K562 (cell line): ENCODE data around the gene PCARE. TPM values are rescaled to one million over a fixed set of nuclear protein-coding genes. Genes with fewer than 3 reads are reported as not detected.

Experiments used
- ATAC-seq: fragments of 200-7000 bp; cut with Tn5 transposase; 3 replicates; pipeline ENCODE4 v1.9.1; 2020; ENCODE audit warnings: moderate library complexity
- BruUV-seq: library from RNA; stranded (reverse); fragments of 400-500 nt; replicated peaks from 2 replicates; lab custom pipeline; 2021; lab: Mats Ljungman, UMichigan
- CTCF ChIA-PET: fragments of 300-600 bp; formaldehyde crosslinking; extraction: SDS; loops from one replicate; lab custom pipeline; 2021; ENCODE audit warnings: low intra/inter-chr PET ratio; lab: Yijun Ruan, JAX
- POLR2A ChIA-PET: fragments of 300-600, 350-650 bp; sonication (Branson Sonifier 250); formaldehyde crosslinking; extraction: SDS; loops from one replicate; lab custom pipeline; 2021; ENCODE audit warnings: antibody characterized with exemption, inconsistent platforms; lab: Yijun Ruan, JAX
- DNase-seq, 4 experiments: peaks; one replicate each; pipeline versions ENCODE4 v3.0.0 to v3.0.0-alpha.2; 2011 to 2018; ENCODE audit warnings: low spot score in 3 of 4, mixed read lengths in 3 of 4; ENCODE audit errors: extremely low read depth in 1 of 4
- FAIRE-seq: peaks from 2 replicates; lab custom pipeline; 2011; peaks lifted over from hg19 to GRCh38; lab: Jason Lieb, UNC
- H2AFZ ChIP-seq: 2 replicates; pipeline ENCODE4 v1.6.0; 2011; ENCODE audit warnings: low read depth, low read length, control low read depth, inconsistent platforms
- H3K27ac ChIP-seq: fragments of 200-600 bp; 3 replicates; pipeline ENCODE4 v1.8.0; 2011; ENCODE audit warnings: low read depth, mild to moderate bottlenecking, control low read depth, inconsistent platforms, low read length, moderate library complexity, mixed read lengths; ENCODE audit errors: extremely low read depth
- H3K27me3 ChIP-seq, 2 experiments: fragments of 300-600 bp in 1 of 2; 2 replicates in 1 of 2; 3 replicates in 1 of 2; pipeline versions ENCODE4 v1.6.0 to v1.8.0; 2011; ENCODE audit warnings: inconsistent platforms in 2 of 2, low read length in 2 of 2, mild to moderate bottlenecking in 1 of 2, mixed read lengths in 1 of 2, moderate library complexity in 1 of 2; ENCODE audit not compliant: control insufficient read depth in 2 of 2, insufficient read depth in 2 of 2
- H3K36me3 ChIP-seq: fragments of 300-600 bp; 3 replicates; pipeline ENCODE4 v1.8.0; 2011; ENCODE audit warnings: mild to moderate bottlenecking, low read length, inconsistent platforms; ENCODE audit not compliant: control insufficient read depth, insufficient read depth
- H3K4me1 ChIP-seq, 2 experiments: fragments of 200-600 bp in 1 of 2; replicated peaks in 1 of 2; 2 replicates in 1 of 2; 3 replicates in 1 of 2; pipeline versions ENCODE4 v1.5.1 to v1.8.0; 2011; ENCODE audit warnings: inconsistent platforms in 2 of 2, low read length in 2 of 2, mild to moderate bottlenecking in 1 of 2, mixed read lengths in 1 of 2, moderate library complexity in 1 of 2; ENCODE audit not compliant: control insufficient read depth in 2 of 2, insufficient read depth in 2 of 2
- H3K4me2 ChIP-seq: 2 replicates; pipeline ENCODE4 v1.6.1; 2011; ENCODE audit warnings: low read length, control low read depth, inconsistent platforms, mixed read lengths; ENCODE audit not compliant: insufficient read depth
- H3K4me3 ChIP-seq: fragments of 200-600 bp; sonication (generic), shearing (Covaris generic); 2 replicates; pipeline ENCODE4 v1.5.1; 2016; ENCODE audit warnings: control low read depth, inconsistent platforms
- H3K79me2 ChIP-seq: fragments of 200-600 bp; 3 replicates; pipeline ENCODE4 v1.8.0; 2011; ENCODE audit warnings: low read length, inconsistent platforms; ENCODE audit not compliant: control insufficient read depth, insufficient read depth
- H3K9ac ChIP-seq, 2 experiments: 2 replicates each; pipeline versions ENCODE4 v1.6.0 to v1.6.1; 2011; ENCODE audit warnings: low read depth in 2 of 2, low read length in 2 of 2, control low read depth in 1 of 2, inconsistent platforms in 1 of 2, mild to moderate bottlenecking in 1 of 2, mixed read lengths in 1 of 2; ENCODE audit not compliant: insufficient read depth in 1 of 2
- H3K9me1 ChIP-seq: one replicate; pipeline ENCODE4 v1.6.0; 2011; ENCODE audit warnings: inconsistent platforms, mild to moderate bottlenecking, low read length, moderate library complexity; ENCODE audit not compliant: control insufficient read depth, insufficient read depth
- H3K9me3 ChIP-seq: replicated peaks from 2 replicates; pipeline ENCODE4 v1.5.1; 2011; ENCODE audit warnings: low read depth, low read length, inconsistent platforms; ENCODE audit not compliant: control insufficient read depth, insufficient read depth
- H4K20me1 ChIP-seq: replicated peaks from 2 replicates; pipeline ENCODE4 v1.6.1; 2011; ENCODE audit warnings: low read length, inconsistent platforms, mixed read lengths; ENCODE audit not compliant: control insufficient read depth, insufficient read depth
- C11orf30 ChIP-seq: fragments of 450-650 bp; IDR thresholded peaks from 2 replicates; pipeline ENCODE4 v1.6.1; 2016; ENCODE audit warnings: low read depth, mild to moderate bottlenecking
- PRMT5 ChIP-seq: sonication (generic); formaldehyde crosslinking; IDR thresholded peaks from 2 replicates; pipeline ENCODE4 v1.5.0; 2020; ENCODE audit warnings: missing genetic modification reagents
- ZNF146 ChIP-seq: IDR thresholded peaks from one replicate; pipeline ENCODE4 v1.6.1; 2018; ENCODE audit warnings: missing compliant biosample characterization; ENCODE audit not compliant: unreplicated experiment
- ZNF830 ChIP-seq: fragments of 250-450 bp; sonication (Bioruptor Pico); IDR thresholded peaks from 2 replicates; pipeline ENCODE4 v1.5.0; 2021; ENCODE audit warnings: mild to moderate bottlenecking
- WGBS: fragments of 100-300 bp; shearing (Covaris generic); methylation state at CpG from one replicate; pipeline ENCODE4 v1.1.6; 2016; ENCODE audit warnings: low coverage, mixed read lengths; ENCODE audit not compliant: insufficient coverage; ENCODE audit errors: missing lambda C conversion rate; 5-methylcytosine and 5-hydroxymethylcytosine counted together
- in situ Hi-C: fragments of 300-500 bp; cut with MboI; formaldehyde crosslinking; loops from 4 replicates; pipeline ENCODE4 v1.15.0; 2018; ENCODE audit warnings: inconsistent platforms, mixed read lengths
- intact Hi-C: fragments of 100-400 bp; cut with micrococcal nuclease; formaldehyde crosslinking; loops from 2 replicates; pipeline ENCODE4 v1.14.2; 2022
- polyA plus RNA-seq, 8 experiments: library from polyadenylated mRNA; depleted of rRNA in 4 of 8; stranded (reverse) in 5 of 8; unstranded in 3 of 8; fragments of >200 nt; fragmentation: Nextera tagmentation in 2 of 8; fragmentation: Illumina TruSeq in 1 of 8; extraction: Ambion mirVana in 2 of 8; extraction: Trizol in 1 of 8; gene quantifications; 2 replicates each; pipeline versions ENCODE4 v1.2.1 to v1.2.3, GENCODE V29; 2011 to 2014; ENCODE audit warnings: inconsistent platforms in 1 of 8, missing spikeins in 1 of 8
- total RNA-seq, 7 experiments: library from RNA; depleted of rRNA in 6 of 7; stranded (reverse); fragments of >200 nt in 6 of 7; fragmentation: Illumina TruSeq in 2 of 7; extraction: Trizol in 2 of 7; gene quantifications; 2 replicates each; pipeline versions ENCODE4 v1.2.1 to v1.2.3, GENCODE V29; 2011 to 2021; ENCODE audit warnings: low replicate concordance in 1 of 7
- TF ChIP-seq, protein P1 (sequence below): fragments of 250-450 bp; sonication (Bioruptor Pico); IDR thresholded peaks from 2 replicates; pipeline ENCODE4 v1.8.0; 2022; ENCODE audit warnings: inconsistent platforms
- TF ChIP-seq, protein P2 (sequence below), 3 experiments: IDR thresholded peaks in 2 of 3; conservative IDR thresholded peaks in 1 of 3; 2 replicates each; pipeline ENCODE4 v1.5.1; 2011 to 2012; ENCODE audit warnings: low read length in 3 of 3, mild to moderate bottlenecking in 3 of 3, control low read depth in 2 of 3, improper control_type of control experiment in 1 of 3, inconsistent platforms in 1 of 3, low read depth in 1 of 3, mixed read lengths in 1 of 3, moderate library complexity in 1 of 3; ENCODE audit not compliant: insufficient read depth in 2 of 3
- TF ChIP-seq, protein P3 (sequence below): fragments of 450-650 bp; IDR thresholded peaks from 2 replicates; pipeline ENCODE4 v1.6.1; 2018; ENCODE audit not compliant: partially characterized antibody

Gene PCARE
- total and polyA plus RNA-seq, 9 of the 15 experiments (the other 6 are each of a cell fraction or from before 2014, with no cell fraction given), result not detected

DNA sequence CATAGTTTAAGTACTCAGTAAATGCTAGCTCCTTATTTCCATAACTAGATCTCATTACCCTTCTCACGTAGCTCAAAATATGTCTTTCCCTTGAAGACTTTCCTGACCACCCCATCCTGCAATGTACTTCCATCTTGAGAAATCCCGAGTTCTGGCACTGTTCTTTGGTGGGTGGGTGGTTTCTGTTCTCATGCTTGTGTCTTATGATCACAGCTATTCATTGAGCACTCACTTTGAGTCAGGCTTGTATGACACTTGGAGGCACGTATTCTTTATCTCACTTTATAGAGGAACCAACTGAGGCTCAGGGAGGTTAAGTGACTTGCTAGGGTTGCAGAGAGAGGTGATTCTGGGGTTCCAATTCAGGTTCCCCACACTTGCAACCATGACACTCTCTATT lies 31.9 kb upstream of the PCARE start (continued):
- TF ChIP-seq, protein P1, sequence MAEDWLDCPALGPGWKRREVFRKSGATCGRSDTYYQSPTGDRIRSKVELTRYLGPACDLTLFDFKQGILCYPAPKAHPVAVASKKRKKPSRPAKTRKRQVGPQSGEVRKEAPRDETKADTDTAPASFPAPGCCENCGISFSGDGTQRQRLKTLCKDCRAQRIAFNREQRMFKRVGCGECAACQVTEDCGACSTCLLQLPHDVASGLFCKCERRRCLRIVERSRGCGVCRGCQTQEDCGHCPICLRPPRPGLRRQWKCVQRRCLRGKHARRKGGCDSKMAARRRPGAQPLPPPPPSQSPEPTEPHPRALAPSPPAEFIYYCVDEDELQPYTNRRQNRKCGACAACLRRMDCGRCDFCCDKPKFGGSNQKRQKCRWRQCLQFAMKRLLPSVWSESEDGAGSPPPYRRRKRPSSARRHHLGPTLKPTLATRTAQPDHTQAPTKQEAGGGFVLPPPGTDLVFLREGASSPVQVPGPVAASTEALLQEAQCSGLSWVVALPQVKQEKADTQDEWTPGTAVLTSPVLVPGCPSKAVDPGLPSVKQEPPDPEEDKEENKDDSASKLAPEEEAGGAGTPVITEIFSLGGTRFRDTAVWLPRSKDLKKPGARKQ (CRISPR knock-in tag), result no peak

DNA sequence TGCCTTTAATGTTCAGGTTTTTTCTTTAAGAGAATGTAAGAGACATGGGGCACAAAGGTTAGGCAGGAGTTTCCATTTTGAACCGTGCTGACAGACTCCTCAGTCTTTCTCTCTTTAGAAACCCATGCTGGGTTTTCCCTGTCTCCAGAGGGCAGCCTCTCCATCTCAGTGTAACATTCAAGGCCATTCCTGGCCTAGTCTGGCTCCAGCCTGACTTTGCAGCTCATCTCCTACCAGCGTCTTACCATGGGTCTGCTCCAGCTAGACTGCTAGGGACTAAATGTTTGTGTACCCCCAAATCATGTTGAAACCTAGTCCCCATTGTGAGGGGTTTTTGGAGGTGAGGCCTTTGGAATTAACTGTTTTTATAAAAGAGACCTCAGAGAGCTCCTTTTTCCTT lies 31.1 kb upstream of the PCARE start:
- WGBS, result 0% methylated on average over 2 of the region's 2 CpGs
- DNase-seq, result no peak
- H3K9me1 ChIP-seq, result peaks cover 2% of the 10 kb centered on the region
- ATAC-seq, result no peak; the same call in 2 of the 3 replicates
- no peak overlapping the region for H3K4me3 ChIP-seq
- no peaks in the 10 kb centered on the region for H3K9me3 ChIP-seq
- no TSS peak for BruUV-seq
- no peak overlapping the region for H3K4me2 ChIP-seq
- in situ Hi-C loops (no loop called here), intact Hi-C loops (no loop called here)
- no peak overlapping the region for H3K27ac ChIP-seq
- H3K36me3 ChIP-seq, result no peaks in the 10 kb centered on the region
- peaks cover 6 to 11% of the 10 kb centered on the region in 2 experiments for H3K27me3 ChIP-seq
- no peaks in the 10 kb centered on the region for H4K20me1 ChIP-seq
- TF ChIP-seq ZNF830 (no peak), C11orf30 (no peak), PRMT5 (CRISPR knock-in tag) (no peak), ZNF146 (CRISPR knock-in tag) (no peak)
- TF ChIP-seq, protein P2, sequence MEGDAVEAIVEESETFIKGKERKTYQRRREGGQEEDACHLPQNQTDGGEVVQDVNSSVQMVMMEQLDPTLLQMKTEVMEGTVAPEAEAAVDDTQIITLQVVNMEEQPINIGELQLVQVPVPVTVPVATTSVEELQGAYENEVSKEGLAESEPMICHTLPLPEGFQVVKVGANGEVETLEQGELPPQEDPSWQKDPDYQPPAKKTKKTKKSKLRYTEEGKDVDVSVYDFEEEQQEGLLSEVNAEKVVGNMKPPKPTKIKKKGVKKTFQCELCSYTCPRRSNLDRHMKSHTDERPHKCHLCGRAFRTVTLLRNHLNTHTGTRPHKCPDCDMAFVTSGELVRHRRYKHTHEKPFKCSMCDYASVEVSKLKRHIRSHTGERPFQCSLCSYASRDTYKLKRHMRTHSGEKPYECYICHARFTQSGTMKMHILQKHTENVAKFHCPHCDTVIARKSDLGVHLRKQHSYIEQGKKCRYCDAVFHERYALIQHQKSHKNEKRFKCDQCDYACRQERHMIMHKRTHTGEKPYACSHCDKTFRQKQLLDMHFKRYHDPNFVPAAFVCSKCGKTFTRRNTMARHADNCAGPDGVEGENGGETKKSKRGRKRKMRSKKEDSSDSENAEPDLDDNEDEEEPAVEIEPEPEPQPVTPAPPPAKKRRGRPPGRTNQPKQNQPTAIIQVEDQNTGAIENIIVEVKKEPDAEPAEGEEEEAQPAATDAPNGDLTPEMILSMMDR (IDR thresholded peaks at IDR 0.05 in 2 of 3, conservative IDR thresholded peaks at IDR 0.05 in 1 of 3; ENCODE audit: insufficient read depth in 2 of 3, low read depth in 1 of 3, low read length in 3 of 3), result peak in 1 of 3 experiments; percentile 12; a peak in 1 of 6 replicates
- TF ChIP-seq, protein P3, sequence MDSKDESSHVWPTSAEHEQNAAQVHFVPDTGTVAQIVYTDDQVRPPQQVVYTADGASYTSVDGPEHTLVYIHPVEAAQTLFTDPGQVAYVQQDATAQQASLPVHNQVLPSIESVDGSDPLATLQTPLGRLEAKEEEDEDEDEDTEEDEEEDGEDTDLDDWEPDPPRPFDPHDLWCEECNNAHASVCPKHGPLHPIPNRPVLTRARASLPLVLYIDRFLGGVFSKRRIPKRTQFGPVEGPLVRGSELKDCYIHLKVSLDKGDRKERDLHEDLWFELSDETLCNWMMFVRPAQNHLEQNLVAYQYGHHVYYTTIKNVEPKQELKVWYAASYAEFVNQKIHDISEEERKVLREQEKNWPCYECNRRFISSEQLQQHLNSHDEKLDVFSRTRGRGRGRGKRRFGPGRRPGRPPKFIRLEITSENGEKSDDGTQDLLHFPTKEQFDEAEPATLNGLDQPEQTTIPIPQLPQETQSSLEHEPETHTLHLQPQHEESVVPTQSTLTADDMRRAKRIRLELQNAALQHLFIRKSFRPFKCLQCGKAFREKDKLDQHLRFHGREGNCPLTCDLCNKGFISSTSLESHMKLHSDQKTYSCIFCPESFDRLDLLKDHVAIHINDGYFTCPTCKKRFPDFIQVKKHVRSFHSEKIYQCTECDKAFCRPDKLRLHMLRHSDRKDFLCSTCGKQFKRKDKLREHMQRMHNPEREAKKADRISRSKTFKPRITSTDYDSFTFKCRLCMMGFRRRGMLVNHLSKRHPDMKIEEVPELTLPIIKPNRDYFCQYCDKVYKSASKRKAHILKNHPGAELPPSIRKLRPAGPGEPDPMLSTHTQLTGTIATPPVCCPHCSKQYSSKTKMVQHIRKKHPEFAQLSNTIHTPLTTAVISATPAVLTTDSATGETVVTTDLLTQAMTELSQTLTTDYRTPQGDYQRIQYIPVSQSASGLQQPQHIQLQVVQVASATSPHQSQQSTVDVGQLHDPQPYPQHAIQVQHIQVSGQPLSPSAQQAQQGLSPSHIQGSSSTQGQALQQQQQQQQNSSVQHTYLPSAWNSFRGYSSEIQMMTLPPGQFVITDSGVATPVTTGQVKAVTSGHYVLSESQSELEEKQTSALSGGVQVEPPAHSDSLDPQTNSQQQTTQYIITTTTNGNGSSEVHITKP, result no peak
- CTCF ChIA-PET, result no interaction called here
- no peak overlapping the region for H2AFZ ChIP-seq
- no peak for FAIRE-seq
- no peaks in the 10 kb centered on the region for H3K4me1 ChIP-seq
- POLR2A ChIA-PET, result no interaction called here
- H3K9ac ChIP-seq, result no peak overlapping the region
- H3K79me2 ChIP-seq, result no peaks in the 10 kb centered on the region
